AG04449 (cell line): ENCODE results near the gene SLC37A3.

Experiments
- CTCF ChIA-PET: fragments of 350-600 bp; formaldehyde crosslinking; extraction: SDS; loops from one replicate; lab custom pipeline; 2021; ENCODE audit warnings: antibody characterized with exemption; lab: Yijun Ruan, JAX
- POLR2A ChIA-PET: fragments of 400-600, 350-600 bp; formaldehyde crosslinking; extraction: SDS; loops from one replicate; lab custom pipeline; 2020; ENCODE audit warnings: antibody characterized with exemption, inconsistent platforms; lab: Yijun Ruan, JAX
- DNase-seq: peaks from one replicate; pipeline ENCODE4 v3.0.0-alpha.2; 2010; ENCODE audit warnings: low read depth, low spot score
- H3K4me3 ChIP-seq: 2 replicates; pipeline ENCODE4 v1.5.1; 2011; ENCODE audit warnings: low read depth, mild to moderate bottlenecking, control low read depth, low read length
- CTCF ChIP-seq: IDR thresholded peaks from one replicate; pipeline ENCODE4 v1.5.1; 2011; ENCODE audit warnings: mild to moderate bottlenecking, moderate library complexity, low read length, control low read depth, inconsistent platforms; ENCODE audit not compliant: insufficient read depth; ENCODE audit errors: missing control alignments

Gene SLC37A3

GRCh38 chr7:140333223-140333622 is 65.1 kb downstream of the SLC37A3 start:
- POLR2A ChIA-PET, result no interaction called here
- H3K4me3 ChIP-seq, result no peak overlapping the region
- CTCF ChIA-PET, result no interaction called here
- no peak for DNase-seq
- no peak for TF ChIP-seq CTCF

- TF ChIP-seq CTCF, result no peak
- no peak for DNase-seq
- CTCF ChIA-PET, result interaction anchor here (1.0 to 1.7 kb wide), 4 partner anchors 9 to 26 kb away, joined by 3 to 7 read pairs (median 4); no protein-coding TSS in a partner anchor
- POLR2A ChIA-PET, result interaction anchor here (0.8 kb wide), 1 partner anchor 153 kb away, joined by 3 read pairs; the partner anchor contains the start of gene KDM7A
- no peak overlapping the region for H3K4me3 ChIP-seq
These were observed 67.7 kb downstream of the SLC37A3 start for GRCh38 chr7:140330595-140330994.

- H3K4me3 ChIP-seq, result no peak overlapping the region
- ChIA-PET POLR2A (interaction anchor here (0.8 kb wide), 1 partner anchor 153 kb away, joined by 3 read pairs; the partner anchor contains the start of gene KDM7A), CTCF (interaction anchor here (1.0 to 1.7 kb wide), 4 partner anchors 9 to 26 kb away, joined by 3 to 7 read pairs (median 4); no protein-coding TSS in a partner anchor)
- TF ChIP-seq CTCF, result no peak
- DNase-seq, result no peak
These were observed 68.2 kb downstream of the SLC37A3 start for GRCh38 chr7:140330128-140330527.

GRCh38 chr7:140327261-140327661 is 71.1 kb downstream of the SLC37A3 start:
- no peak overlapping the region for H3K4me3 ChIP-seq
- CTCF ChIA-PET, result interaction anchor here (0.8 to 3.7 kb wide), 14 partner anchors 10 to 242 kb away, joined by 3 to 33 read pairs (median 4); partner anchors contain the start of gene KDM7A
- POLR2A ChIA-PET, result no interaction called here
- no peak for TF ChIP-seq CTCF
- DNase-seq, result no peak

GRCh38 chr7:140326116-140326928 is 72.0 kb downstream of the SLC37A3 start:
- POLR2A ChIA-PET, result no interaction called here
- no peak overlapping the region for H3K4me3 ChIP-seq
- DNase-seq, result no peak
- CTCF ChIA-PET, result interaction anchor here (0.6 to 3.7 kb wide), 31 partner anchors 9 to 307 kb away, joined by 3 to 33 read pairs (median 4); partner anchors contain the start of gene KDM7A
- TF ChIP-seq CTCF, result peak; percentile 77

GRCh38 chr7:140325600-140325999 is 72.7 kb downstream of the SLC37A3 start:
- ChIA-PET POLR2A (no interaction called here), CTCF (interaction anchor here (0.6 to 3.7 kb wide), 13 partner anchors 9 to 306 kb away, joined by 3 to 33 read pairs (median 5); partner anchors contain the start of gene KDM7A)
- no peak overlapping the region for H3K4me3 ChIP-seq
- DNase-seq, result no peak
- TF ChIP-seq CTCF, result no peak
